Duodenal mucosa (tissue), 2 donors: ENCODE data around the gene RASGEF1B.

Experiments
- H3K27ac ChIP-seq: one replicate; pipeline ENCODE4 v1.7.0; 2013; ENCODE audit warnings: low read depth, low read length
- H3K27me3 ChIP-seq, 2 donors: one replicate each; pipeline ENCODE4 v1.7.0; 2013; ENCODE audit warnings: low read length in 2 of 2, control low read depth in 1 of 2; ENCODE audit not compliant: insufficient read depth in 2 of 2, control insufficient read depth in 1 of 2
- H3K36me3 ChIP-seq, 2 donors: one replicate each; pipeline ENCODE4 v1.7.0; 2013; ENCODE audit warnings: low read length in 2 of 2, control low read depth in 1 of 2; ENCODE audit not compliant: insufficient read depth in 2 of 2, control insufficient read depth in 1 of 2
- H3K4me1 ChIP-seq, 2 donors: one replicate each; pipeline ENCODE4 v1.7.0; 2013; ENCODE audit warnings: low read length in 2 of 2, control low read depth in 1 of 2; ENCODE audit not compliant: insufficient read depth in 2 of 2, control insufficient read depth in 1 of 2
- H3K4me3 ChIP-seq, 2 donors: one replicate each; pipeline ENCODE4 v1.7.0; 2013; ENCODE audit warnings: low read length in 2 of 2, low read depth in 1 of 2
- H3K9ac ChIP-seq, 2 donors: one replicate each; pipeline ENCODE4 v1.7.0; 2013; ENCODE audit warnings: low read length in 2 of 2, low read depth in 1 of 2
- H3K9me3 ChIP-seq, 2 donors: one replicate each; pipeline ENCODE4 v1.7.0; 2013; ENCODE audit warnings: low read length in 2 of 2, control low read depth in 1 of 2; ENCODE audit not compliant: control insufficient read depth in 1 of 2

RASGEF1B gene

GRCh38 chr4:81377191-81377590, 94.5 kb downstream of the RASGEF1B start:
- no peak overlapping the region for H3K4me3 ChIP-seq
- no peak overlapping the region for H3K9ac ChIP-seq
- no peak overlapping the region for H3K27ac ChIP-seq

GRCh38 chr4:81376720-81377119, 95.0 kb downstream of the RASGEF1B start:
- no peak overlapping the region for H3K27ac ChIP-seq
- H3K27me3 ChIP-seq: no peaks in the 10 kb centered on the region
- H3K9ac ChIP-seq: no peak overlapping the region
- H3K36me3 ChIP-seq: no peaks in the 10 kb centered on the region
- H3K4me1 ChIP-seq: peaks cover 10 to 22% of the 10 kb centered on the region in 2 donors
- no peaks in the 10 kb centered on the region for H3K9me3 ChIP-seq
- no peak overlapping the region for H3K4me3 ChIP-seq

More at GRCh38 chr4:81377191-81377590, 94.5 kb downstream of the RASGEF1B start:
- no peaks in the 10 kb centered on the region for H3K27me3 ChIP-seq
- no peaks in the 10 kb centered on the region for H3K36me3 ChIP-seq
- no peaks in the 10 kb centered on the region for H3K9me3 ChIP-seq
- peaks cover 10 to 22% of the 10 kb centered on the region in 2 donors for H3K4me1 ChIP-seq
